ENCODE measurements around the gene HTT.
"Not testable (repeated sequence)": the region's sequence is repeated elsewhere in the genome, so short reads cannot be mapped to it uniquely, and the experiment has no call there.

The HTT gene

GRCh38 chr4:3148926-3149325, 74.4 kb downstream of the HTT start:
- no peak for TF ChIP-seq CTCF (IDR thresholded peaks at IDR 0.05; ENCODE audit: insufficient read depth, missing control alignments)
- FAIRE-seq, result no peak
- no peak for DNase-seq (ENCODE audit: insufficient read length, low spot score)

DNA sequence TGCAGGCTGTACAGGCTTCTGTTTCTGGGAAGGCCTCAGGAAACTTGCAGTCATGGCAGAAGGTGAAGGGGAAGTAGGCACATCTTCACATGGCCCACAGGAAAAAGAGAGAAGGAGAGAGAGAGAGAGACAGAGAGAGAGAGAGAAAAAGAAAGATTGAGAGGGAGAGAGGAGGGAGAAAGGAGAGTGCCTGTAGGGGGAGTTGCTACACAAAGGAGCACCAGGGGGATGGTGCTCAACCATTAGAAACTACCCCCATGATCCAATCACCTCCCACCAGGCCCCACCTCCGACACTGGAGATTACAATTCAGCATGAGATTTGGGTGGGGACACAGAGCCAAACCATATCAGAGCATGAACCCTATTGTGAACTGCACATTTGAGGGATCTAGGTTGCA, 76.8 kb downstream of the HTT start:
- DNase-seq (ENCODE audit: insufficient read length, low spot score); FAIRE-seq: not testable (repeated sequence)

- FAIRE-seq (no peak), DNase-seq (ENCODE audit: insufficient read length, low spot score) (no peak)
- no peak for TF ChIP-seq CTCF (IDR thresholded peaks at IDR 0.05; ENCODE audit: insufficient read depth, missing control alignments)
Measured at GRCh38 chr4:3157366-3157765, 82.9 kb downstream of the HTT start.

DNA sequence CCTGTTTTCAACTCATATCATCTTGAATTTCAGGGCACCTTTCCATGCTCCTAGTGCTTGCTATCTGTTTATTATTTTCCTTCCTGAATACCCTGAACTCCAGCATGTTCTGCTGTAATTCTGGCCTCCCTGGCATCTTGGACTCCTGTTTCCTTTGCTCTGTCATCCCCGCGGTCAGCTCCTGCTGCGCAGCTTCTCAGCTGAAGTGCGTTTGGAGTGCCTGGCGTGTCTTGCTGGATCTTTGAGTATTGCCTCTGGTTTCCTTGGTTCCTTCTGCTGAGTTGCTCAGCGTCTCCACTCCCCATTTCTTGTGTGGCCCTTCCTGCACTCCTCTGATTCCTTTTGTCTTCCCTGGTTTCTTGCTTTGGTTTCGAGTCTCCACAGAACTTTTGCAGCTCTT, 84.4 kb downstream of the HTT start:
- DNase-seq (ENCODE audit: insufficient read length, low spot score), result no peak
- TF ChIP-seq CTCF (IDR thresholded peaks at IDR 0.05; ENCODE audit: insufficient read depth, missing control alignments), result no peak
- FAIRE-seq, result no peak

GRCh38 chr4:3160438-3160837, 86.0 kb downstream of the HTT start:
- no peak for TF ChIP-seq CTCF (IDR thresholded peaks at IDR 0.05; ENCODE audit: insufficient read depth, missing control alignments)
- FAIRE-seq (no peak), DNase-seq (ENCODE audit: insufficient read length, low spot score) (no peak)

GRCh38 chr4:3161044-3161443, 86.6 kb downstream of the HTT start:
- not testable (repeated sequence) for FAIRE-seq; DNase-seq (ENCODE audit: insufficient read length, low spot score)

GRCh38 chr4:3166434-3166833, 92.0 kb downstream of the HTT start:
- not testable (repeated sequence) for DNase-seq (ENCODE audit: insufficient read length, low spot score); FAIRE-seq

GRCh38 chr4:3168029-3168428, 93.5 kb downstream of the HTT start:
- DNase-seq (ENCODE audit: insufficient read length, low spot score) (no peak), FAIRE-seq (no peak)
- no peak for TF ChIP-seq CTCF (IDR thresholded peaks at IDR 0.05; ENCODE audit: insufficient read depth, missing control alignments)

DNA sequence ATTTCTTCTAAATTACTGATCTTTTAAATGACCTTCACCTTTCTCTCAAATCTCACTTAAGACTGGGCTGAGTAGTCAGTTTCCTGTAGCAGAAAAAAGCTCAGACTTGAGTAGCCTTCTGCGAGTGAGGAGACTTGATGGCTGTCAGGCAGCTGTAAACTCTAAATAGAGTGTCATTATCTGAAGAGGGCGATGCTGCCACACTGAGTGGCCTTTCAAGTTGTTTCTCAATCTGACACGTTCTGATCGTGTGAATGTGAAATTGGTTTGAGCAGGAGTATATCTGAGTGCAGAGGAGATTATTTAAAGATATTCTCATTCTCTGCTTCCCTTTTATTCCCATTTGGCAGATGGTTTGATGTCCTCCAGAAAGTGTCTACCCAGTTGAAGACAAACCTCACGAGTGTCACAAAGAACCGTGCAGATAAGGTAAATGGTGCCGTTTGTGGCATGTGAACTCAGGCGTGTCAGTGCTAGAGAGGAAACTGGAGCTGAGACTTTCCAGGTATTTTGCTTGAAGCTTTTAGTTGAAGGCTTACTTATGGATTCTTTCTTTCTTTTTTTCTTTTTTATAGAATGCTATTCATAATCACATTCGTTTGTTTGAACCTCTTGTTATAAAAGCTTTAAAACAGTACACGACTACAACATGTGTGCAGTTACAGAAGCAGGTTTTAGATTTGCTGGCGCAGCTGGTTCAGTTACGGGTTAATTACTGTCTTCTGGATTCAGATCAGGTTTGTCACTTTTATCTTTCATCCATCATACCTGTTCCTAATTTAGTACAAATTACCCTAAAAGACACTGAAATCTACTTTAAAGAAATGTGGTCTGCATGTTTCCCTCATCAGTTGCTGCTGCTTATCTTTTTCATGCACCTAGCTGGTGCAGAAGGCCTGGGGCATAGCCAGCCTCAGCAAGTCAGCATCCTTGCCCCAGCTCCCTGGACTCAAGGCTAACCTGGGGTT, 100.2 kb downstream of the HTT start:
- no peak for DNase-seq (ENCODE audit: insufficient read length, low spot score)
- no peak for FAIRE-seq
- TF ChIP-seq CTCF (IDR thresholded peaks at IDR 0.05; ENCODE audit: insufficient read depth, missing control alignments), result no peak
